Ectodermal cell (in vitro differentiated cells): Measurements from ENCODE around the gene ZNF407.

ENCODE experiments used
- H3K27ac ChIP-seq: 2 replicates; pipeline ENCODE4 v1.7.0; 2013; ENCODE audit warnings: mild to moderate bottlenecking, low read depth, low read length; ENCODE audit not compliant: insufficient read depth, poor library complexity, severe bottlenecking
- H3K27me3 ChIP-seq: 2 replicates; pipeline ENCODE4 v1.7.0; 2013; ENCODE audit warnings: mild to moderate bottlenecking, low read length; ENCODE audit not compliant: insufficient read depth, control insufficient read depth, poor library complexity, severe bottlenecking
- H3K36me3 ChIP-seq: one replicate; pipeline ENCODE4 v1.7.0; 2013; ENCODE audit warnings: low read length; ENCODE audit not compliant: control insufficient read depth, insufficient read depth
- H3K4me1 ChIP-seq: one replicate; pipeline ENCODE4 v1.7.0; 2013; ENCODE audit warnings: low read length; ENCODE audit not compliant: control insufficient read depth, insufficient read depth
- H3K4me3 ChIP-seq: 2 replicates; pipeline ENCODE4 v1.7.0; 2013; ENCODE audit warnings: low read depth, low read length, control low read depth; ENCODE audit not compliant: insufficient read depth
- H3K9me3 ChIP-seq: 2 replicates; pipeline ENCODE4 v1.7.0; 2013; ENCODE audit warnings: mild to moderate bottlenecking, low read length, moderate library complexity; ENCODE audit not compliant: control insufficient read depth
- whole genome bisulfite sequencing, 2 experiments: methylation state at CpG; one replicate each; pipeline ENCODE4 v1.1.7; 2013; ENCODE audit warnings: missing lambda C conversion rate in 2 of 2; 5-methylcytosine and 5-hydroxymethylcytosine counted together

Gene ZNF407

DNA sequence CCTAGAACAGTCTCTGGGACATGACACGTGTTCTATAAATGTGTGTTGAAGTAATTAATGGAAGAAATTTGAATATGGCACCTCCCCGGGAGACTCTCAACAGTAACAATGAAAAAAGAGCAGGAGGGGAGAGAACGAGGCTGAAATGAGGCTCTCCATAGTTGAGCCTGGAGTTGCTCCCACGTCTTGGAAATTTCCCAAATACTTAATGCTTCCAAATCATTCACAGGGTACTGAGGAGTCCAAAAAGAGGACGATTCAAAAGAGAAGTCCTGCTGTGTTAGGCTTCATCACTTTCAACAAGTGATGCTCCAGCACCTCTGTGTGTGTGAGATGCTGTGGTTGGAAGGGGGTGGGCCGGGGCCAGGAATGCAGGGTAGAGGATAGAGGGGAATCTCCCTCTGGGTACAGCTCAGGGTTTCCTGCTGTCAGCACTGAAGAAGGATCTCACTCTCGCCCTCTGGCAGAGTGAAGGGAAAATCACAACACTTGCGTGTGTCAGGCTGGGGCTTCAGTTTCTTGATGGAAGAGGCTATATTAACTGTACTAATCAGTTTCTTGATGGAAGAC is 18.1 kb upstream of the ZNF407 start:
- Histone ChIP-seq H3K36me3 (no peaks in the 10 kb centered on the region), H3K27ac (no peak overlapping the region), H3K4me3 (no peak overlapping the region), H3K9me3 (no peaks in the 10 kb centered on the region), H3K27me3 (peaks cover 2% of the 10 kb centered on the region), H3K4me1 (no peaks in the 10 kb centered on the region)
- 42 to 48% methylated on average over 8 of the region's 8 CpGs for WGBS, 2 experiments

DNA sequence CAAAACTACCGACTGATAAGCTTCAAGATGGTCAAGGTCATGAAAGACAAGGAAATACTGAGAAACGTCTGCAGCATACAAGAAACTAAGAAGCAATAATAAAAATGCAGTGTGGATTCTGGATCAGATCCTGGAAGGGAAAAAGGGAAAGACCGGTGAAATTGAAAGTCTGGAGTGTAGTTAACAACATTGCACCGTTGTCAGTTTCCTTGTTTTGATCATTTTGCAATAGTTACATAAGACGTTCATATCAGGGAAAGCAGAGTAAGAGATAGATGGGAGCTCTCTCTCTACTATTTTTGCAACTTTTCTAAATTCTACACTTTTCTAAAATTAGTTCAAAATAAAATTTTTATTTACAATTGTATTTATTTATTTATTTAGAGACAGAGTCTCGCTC is 15.0 kb upstream of the ZNF407 start:
- WGBS, 2 experiments: 92 to 95% methylated on average over 6 of the region's 6 CpGs

DNA sequence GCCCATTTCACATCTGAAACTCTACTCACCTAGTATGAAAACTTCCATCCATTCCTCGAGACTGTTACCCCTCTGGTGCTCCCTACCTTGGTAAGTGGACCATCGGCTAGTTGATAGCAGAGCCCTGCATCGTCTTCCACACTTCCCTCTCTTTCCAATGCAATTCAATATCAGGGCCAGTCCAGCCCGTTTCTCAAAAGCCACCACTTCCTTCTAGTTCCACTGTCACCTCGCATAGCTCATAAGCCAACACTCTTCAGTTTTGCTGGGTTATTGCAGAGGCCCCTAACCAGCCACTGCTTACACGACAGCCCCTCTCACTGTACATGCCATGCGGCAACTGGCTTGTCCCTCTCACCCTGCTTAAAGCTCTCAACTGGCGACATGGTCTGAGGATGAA is 10.2 kb upstream of the ZNF407 start:
- no peak overlapping the region for H3K4me3 ChIP-seq
- no peaks in the 10 kb centered on the region for H3K36me3 ChIP-seq
- H3K9me3 ChIP-seq: no peaks in the 10 kb centered on the region
- no peaks in the 10 kb centered on the region for H3K4me1 ChIP-seq
- 86 to 89% methylated on average over 8 of the region's 8 CpGs for WGBS, 2 experiments
- no peak overlapping the region for H3K27ac ChIP-seq
- peaks cover 7% of the 10 kb centered on the region for H3K27me3 ChIP-seq

More for the DNA sequence above, 15.0 kb upstream of the ZNF407 start:
- Histone ChIP-seq H3K27me3 (peaks cover 3% of the 10 kb centered on the region), H3K27ac (no peak overlapping the region), H3K36me3 (no peaks in the 10 kb centered on the region), H3K4me1 (no peaks in the 10 kb centered on the region), H3K4me3 (no peak overlapping the region), H3K9me3 (no peaks in the 10 kb centered on the region)

DNA sequence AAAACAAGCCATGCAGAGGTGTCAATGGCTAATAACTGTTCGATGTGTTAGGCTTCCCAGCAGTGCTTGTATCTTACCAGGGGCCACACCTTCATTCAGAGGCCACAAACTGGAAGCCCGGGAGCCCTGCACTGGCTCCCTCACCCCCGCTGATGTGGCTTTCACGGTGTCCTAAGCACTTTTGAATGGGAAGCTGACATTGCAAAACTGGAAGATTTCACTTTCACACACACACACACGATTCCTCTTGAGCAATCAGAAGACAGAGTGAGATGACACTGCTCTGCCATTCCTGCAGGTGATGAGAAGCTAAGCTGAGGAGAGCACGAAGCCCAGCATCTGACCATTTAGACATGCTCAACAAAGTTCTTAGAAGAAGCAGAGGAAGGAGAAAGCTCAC is 8.6 kb upstream of the ZNF407 start:
- WGBS, 2 experiments: 73 to 77% methylated on average over 6 of the region's 6 CpGs
- Histone ChIP-seq H3K27me3 (peaks cover 7% of the 10 kb centered on the region), H3K4me1 (no peaks in the 10 kb centered on the region), H3K9me3 (no peaks in the 10 kb centered on the region), H3K27ac (no peak overlapping the region), H3K4me3 (no peak overlapping the region), H3K36me3 (no peaks in the 10 kb centered on the region)

DNA sequence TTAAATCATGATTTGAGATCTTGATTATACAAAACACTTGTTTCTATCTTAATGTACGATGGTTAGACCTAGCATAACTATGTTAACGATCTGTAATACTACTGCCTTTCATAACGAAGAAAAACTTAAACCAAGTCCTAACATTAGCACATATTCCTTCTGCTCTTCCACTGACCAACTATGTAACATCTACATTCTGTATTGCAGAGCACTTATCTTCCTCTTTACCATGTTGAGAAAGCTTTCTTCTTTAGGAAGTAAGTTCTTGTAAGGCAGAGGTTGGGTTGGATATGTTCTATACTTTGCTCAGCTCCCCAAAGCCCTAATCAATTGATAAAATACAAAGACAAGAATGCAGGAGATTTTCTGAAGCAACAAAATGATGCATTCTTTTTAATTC is 7.9 kb upstream of the ZNF407 start:
- Histone ChIP-seq H3K36me3 (no peaks in the 10 kb centered on the region), H3K27ac (no peak overlapping the region), H3K27me3 (peaks cover 4% of the 10 kb centered on the region), H3K4me3 (no peak overlapping the region), H3K9me3 (no peaks in the 10 kb centered on the region), H3K4me1 (no peaks in the 10 kb centered on the region)
- 86 to 91% methylated on average over 3 of the region's 3 CpGs for WGBS, 2 experiments

DNA sequence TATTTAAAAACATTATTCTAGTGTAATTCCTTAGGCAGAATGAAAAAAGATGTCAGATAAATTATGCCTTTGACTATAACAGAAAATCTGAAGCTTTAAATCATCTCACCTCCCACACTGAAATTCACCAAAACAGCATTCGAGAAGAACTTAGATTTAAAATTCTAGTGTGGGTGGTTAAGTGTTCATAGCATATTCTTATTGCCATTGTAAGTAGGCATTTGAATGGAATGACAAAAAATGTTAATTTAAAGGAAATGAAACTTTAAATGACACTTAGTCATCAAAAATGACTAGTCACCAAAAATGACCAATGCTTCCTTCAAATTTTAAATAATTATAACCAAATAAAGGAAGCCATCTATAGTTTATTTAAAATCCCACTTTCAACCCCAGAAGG is 7.0 kb upstream of the ZNF407 start:
- Histone ChIP-seq H3K4me1 (no peaks in the 10 kb centered on the region), H3K4me3 (no peak overlapping the region), H3K9me3 (no peaks in the 10 kb centered on the region), H3K27me3 (peaks cover 4% of the 10 kb centered on the region), H3K36me3 (no peaks in the 10 kb centered on the region), H3K27ac (no peak overlapping the region)
- 90% methylated on average over 1 of the region's 1 CpG; no CpG with 5 or more reads in 1 of the 2 experiments for WGBS, 2 experiments

DNA sequence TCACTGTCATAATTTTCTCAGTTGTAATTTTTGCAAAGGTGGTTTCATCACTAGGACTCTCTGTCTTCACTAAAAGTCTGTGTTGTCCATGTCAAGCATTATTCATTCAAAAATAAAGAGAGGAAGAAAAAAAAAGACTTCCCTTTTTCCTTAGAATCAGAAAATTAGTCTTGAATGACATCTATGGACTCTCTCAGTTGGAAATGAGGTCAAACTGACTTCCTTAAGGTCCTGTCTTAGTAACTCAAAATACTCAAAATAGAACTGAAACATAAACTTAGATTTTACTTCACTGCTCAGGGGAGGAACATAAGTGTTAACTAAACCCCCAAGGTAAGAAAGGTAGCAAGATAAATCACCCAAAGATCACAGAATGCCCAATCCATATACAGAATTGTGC is 2.2 kb upstream of the ZNF407 start:
- Histone ChIP-seq H3K4me1 (peaks cover 5% of the 10 kb centered on the region), H3K27me3 (no peaks in the 10 kb centered on the region), H3K4me3 (no peak overlapping the region), H3K27ac (no peak overlapping the region), H3K36me3 (no peaks in the 10 kb centered on the region), H3K9me3 (no peaks in the 10 kb centered on the region)

DNA sequence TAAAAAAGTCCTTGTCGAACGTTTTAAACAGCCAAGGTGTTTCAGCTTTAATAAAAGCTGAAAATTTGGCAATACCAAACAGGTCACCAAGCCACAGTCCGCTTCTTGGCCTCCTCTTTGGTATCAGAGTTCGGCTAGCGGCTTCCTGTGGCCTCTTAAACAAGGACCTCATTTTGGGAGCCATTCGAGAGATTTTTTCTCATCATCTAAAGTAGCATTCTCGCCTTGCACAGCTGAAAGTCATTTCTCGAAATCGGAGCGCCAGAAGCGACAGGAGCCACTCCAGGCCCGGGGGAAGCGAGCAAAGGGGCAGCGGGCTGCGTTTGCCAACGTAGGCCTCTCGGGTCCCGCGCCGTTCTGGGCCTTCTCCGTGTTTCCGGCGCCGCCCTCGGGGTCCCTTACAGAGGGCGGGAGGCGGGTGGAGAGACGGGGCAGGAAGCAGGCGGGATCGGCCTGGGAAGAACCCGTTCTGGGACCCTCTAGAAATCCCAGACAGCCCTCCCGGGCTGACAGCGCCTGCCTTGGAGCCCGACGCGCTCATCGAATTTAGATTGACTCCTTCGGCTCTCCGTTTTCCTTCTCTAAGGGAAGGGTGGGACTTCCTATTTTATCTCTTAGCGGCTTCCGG is 522 bp upstream of the ZNF407 start:
- Histone ChIP-seq H3K9me3 (no peaks in the 10 kb centered on the region), H3K27me3 (no peaks in the 10 kb centered on the region), H3K36me3 (no peaks in the 10 kb centered on the region), H3K4me3 (peak overlapping the region; percentile 68), H3K27ac (peak overlapping the region; percentile 17), H3K4me1 (peaks cover 5% of the 10 kb centered on the region)
- WGBS, 2 experiments: 2% methylated on average over 41 of the region's 41 CpGs

DNA sequence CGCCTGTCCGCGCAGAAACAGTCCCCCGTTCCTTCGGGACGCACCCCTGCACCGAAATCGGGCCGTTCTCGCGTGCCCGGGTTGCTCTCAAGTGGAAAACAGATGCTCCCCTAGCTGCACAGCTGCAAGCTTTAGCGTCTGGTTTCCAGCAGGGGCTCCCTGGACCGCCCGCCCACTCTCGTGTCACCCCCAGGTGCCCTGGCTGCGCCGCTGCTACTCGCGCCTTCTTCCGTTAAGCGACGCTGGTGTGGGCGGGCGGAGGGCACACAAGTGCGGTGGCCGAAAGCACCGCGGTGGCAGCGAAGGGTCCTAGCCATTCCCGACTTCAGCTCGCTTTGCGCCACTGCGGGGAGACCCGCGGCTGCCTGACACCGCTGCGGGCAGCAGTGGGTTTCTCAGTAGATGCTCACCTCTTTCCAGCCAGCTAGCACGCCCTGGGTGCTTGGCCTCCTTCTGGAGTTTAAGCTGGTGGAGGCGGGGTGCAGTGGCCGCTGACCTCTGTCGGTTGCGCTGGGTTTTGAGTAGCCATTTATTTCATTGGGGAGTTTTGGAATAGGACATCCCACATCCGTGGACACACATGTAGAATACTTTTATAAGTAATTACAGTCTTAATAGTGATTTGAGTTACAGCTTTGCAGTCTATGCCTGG is 806 bp downstream of the ZNF407 start:
- peaks cover 5% of the 10 kb centered on the region for H3K4me1 ChIP-seq
- peak overlapping the region; percentile 81 for H3K27ac ChIP-seq
- peak overlapping the region; percentile 68 for H3K4me3 ChIP-seq
- no peaks in the 10 kb centered on the region for H3K27me3 ChIP-seq
- 0 to 1% methylated on average over 43 of the region's 44 CpGs for WGBS, 2 experiments
- no peaks in the 10 kb centered on the region for H3K36me3 ChIP-seq
- H3K9me3 ChIP-seq: no peaks in the 10 kb centered on the region

DNA sequence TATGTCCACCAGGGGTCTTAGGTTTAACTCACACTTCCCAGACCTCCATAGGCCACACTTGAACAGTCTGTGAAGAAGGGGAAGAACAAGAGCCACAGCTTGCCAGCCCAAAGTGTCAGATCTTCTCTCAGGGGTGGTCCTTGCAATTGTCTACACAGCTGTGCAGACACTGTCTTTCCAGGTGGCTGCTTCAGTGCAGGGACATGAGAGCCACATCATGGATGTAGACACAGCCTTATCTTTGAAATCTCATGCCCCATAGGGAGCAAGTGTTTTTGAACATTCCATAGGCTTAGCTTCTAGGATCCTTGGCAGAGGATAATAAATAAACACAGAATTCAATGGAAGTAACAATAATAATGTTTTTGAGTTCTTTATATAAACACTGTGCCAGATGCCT is 6.7 kb downstream of the ZNF407 start:
- Histone ChIP-seq H3K4me1 (no peaks in the 10 kb centered on the region), H3K36me3 (no peaks in the 10 kb centered on the region), H3K27me3 (no peaks in the 10 kb centered on the region), H3K27ac (no peak overlapping the region), H3K4me3 (no peak overlapping the region), H3K9me3 (no peaks in the 10 kb centered on the region)
